GM13976 (cell line): ENCODE results near the gene NDUFAF2.
A peak's percentile ranks its signal among the peaks of the same experiment; 100 is the strongest.

Source experiments
- DNase-seq: peaks from one replicate; pipeline ENCODE4 v3.0.0; 2012; ENCODE audit warnings: low spot score
- in situ Hi-C: fragments of 300-500 bp; cut with MboI; formaldehyde crosslinking; loops from one replicate; pipeline ENCODE4 v1.12.0; 2022; ENCODE audit warnings: low sequenced_read_pairs, mixed read lengths, inconsistent platforms; ENCODE audit not compliant: unreplicated experiment
- TF ChIP-seq, protein P1 (sequence below): IDR thresholded peaks from 2 replicates; pipeline ENCODE4 v1.5.1; 2012; ENCODE audit warnings: borderline replicate concordance, mild to moderate bottlenecking; ENCODE audit not compliant: insufficient read depth; ENCODE audit errors: extremely low read depth, missing control alignments, control extremely low read depth

NDUFAF2 gene

DNA sequence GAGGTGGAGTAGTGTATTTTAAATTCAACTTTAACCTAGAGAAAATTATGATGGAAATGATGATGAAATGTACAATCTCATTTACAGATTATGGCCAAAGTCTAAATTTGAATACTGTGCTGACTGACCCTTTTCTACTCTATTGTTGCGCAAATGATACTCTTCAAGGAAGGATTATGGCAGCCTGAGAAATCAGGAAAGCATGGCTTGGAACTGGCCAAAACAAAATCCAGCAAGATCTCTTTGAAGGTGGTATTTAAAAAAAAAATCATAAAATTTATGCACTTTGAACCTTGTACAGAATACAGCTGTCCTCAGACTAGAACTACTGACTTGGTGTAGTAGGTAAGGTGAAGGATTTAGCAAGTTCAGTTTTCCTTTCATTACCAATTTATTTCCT lies 105.3 kb downstream of the NDUFAF2 start:
- no peak for DNase-seq
- in situ Hi-C loops = no loop called here
- TF ChIP-seq, protein P1, sequence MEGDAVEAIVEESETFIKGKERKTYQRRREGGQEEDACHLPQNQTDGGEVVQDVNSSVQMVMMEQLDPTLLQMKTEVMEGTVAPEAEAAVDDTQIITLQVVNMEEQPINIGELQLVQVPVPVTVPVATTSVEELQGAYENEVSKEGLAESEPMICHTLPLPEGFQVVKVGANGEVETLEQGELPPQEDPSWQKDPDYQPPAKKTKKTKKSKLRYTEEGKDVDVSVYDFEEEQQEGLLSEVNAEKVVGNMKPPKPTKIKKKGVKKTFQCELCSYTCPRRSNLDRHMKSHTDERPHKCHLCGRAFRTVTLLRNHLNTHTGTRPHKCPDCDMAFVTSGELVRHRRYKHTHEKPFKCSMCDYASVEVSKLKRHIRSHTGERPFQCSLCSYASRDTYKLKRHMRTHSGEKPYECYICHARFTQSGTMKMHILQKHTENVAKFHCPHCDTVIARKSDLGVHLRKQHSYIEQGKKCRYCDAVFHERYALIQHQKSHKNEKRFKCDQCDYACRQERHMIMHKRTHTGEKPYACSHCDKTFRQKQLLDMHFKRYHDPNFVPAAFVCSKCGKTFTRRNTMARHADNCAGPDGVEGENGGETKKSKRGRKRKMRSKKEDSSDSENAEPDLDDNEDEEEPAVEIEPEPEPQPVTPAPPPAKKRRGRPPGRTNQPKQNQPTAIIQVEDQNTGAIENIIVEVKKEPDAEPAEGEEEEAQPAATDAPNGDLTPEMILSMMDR = no peak

DNA sequence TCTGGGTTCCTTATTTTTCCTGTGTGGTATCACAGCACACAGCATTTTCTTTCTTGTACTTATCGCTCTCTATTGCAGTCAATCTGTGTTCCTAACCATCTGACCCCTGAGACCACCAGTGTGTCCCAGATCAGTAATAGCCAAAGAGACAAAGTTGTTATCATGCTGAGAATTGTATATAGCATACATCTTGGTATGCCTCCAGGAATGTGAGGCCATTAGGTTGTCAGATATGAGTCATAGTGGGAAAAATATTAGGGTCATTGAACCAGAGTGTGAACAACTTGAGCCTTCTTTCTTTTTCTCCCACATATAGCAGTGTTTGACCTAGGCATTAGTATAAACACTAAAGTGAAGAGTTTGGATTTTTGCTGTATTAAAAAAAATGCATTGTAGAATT lies 106.3 kb downstream of the NDUFAF2 start:
- in situ Hi-C loops = no loop called here
- no peak for DNase-seq
- TF ChIP-seq, protein P1 = no peak

DNA sequence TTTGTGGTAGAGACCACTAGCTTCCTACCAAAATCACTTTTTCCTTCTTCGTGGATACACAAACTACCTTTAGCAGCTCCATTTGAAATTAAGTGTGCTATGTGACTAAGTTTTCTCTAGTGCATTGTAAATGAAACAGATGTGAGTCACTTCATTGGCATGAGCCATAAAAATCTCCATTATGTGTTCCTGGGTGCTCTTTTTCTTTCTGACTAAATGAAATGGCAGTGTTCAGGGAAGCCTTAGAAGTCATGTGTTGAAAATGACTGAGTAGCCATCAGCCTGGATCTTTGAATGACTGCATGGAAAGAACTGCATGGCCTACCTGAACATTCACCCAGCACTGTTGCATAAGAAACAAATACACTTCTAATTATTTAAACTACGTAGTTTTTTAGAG lies 107.9 kb downstream of the NDUFAF2 start:
- TF ChIP-seq, protein P1 = no peak
- no peak for DNase-seq
- in situ Hi-C loops = no loop called here

DNA sequence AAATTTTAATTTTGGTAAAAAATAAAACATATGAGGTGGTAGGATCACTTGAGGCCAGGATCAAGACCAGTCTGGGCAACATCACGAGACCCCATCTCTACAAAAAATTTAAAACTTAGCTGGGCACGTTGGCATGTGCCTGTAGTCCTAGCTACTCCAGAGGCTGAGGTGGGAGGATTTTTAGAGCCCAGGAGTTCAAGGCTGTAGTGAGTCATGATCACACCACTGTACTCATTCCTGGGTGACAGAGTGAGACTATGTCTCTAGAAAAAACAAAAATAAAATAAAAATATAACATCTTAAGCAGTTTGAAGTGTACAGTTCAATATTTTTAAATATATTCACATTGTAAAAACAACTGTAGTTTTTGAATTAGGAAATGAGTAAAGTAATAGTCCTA lies 108.9 kb downstream of the NDUFAF2 start:
- no peak for DNase-seq
- TF ChIP-seq, protein P1 = no peak
- in situ Hi-C loops = no loop called here

DNA sequence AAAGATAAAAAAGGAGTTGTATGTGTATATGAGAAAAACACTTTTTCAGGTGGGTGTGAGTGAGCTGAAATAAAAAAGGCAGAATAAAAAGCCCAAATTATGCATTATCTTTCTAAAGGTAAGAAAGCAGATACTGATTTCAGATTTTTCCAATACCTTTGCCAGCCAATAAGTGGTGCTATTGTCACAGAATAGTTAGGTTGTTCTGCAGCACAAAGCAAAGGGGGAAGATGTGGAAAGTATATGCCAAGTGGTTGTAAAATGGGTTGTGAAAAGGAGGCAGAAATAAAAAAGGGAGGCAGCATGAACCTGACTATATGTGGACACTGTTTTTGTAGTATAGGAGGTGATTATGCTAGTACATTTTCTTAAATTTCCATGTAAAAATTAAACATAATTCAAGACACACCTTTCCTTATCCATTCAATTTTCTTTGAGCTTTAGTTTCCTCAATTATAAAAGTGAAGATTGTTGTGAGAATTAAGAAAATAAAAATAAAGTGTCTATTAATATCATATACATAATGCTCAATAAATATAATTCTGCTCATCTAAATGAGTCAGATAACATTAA lies 110.5 kb downstream of the NDUFAF2 start:
- peak; percentile 27 for DNase-seq
- TF ChIP-seq, protein P1 = peak; percentile 47
- in situ Hi-C loops = no loop called here

DNA sequence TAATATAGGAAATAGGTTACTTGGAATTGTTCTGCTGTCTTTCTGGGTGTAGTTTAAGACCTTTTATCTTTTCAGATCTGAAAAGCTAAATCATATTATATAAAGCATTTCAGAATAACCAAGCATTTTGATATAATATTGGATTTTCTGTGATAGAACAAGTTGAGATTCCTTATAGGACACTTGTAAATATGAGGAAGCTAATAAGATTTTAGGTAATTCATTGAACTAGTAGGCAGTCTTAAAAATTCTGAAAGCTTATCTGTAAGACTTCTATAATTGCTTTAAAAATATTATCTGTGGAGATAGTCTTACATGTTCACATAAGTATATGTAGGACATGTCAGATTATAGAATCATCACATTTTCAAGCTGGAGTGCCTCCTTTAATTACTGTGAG lies 114.5 kb downstream of the NDUFAF2 start:
- no peak for DNase-seq
- in situ Hi-C loops = no loop called here
- TF ChIP-seq, protein P1 = no peak
